H1 (cell line): ENCODE data around the gene MYOM3. TPM values are rescaled to one million over a fixed set of nuclear protein-coding genes. Genes with fewer than 3 reads are reported as not detected.

Experiments used
- CTCF ChIA-PET: fragments of 300-600 bp; sonication (Branson Sonifier 250); formaldehyde crosslinking; loops from one replicate; lab custom pipeline; 2021; ENCODE audit not compliant: partially characterized antibody; lab: Charles Lee
- POLR2A ChIA-PET: fragments of 300-600 bp; sonication (Branson Sonifier 250); formaldehyde crosslinking; loops from one replicate; lab custom pipeline; 2021; ENCODE audit warnings: inconsistent platforms; ENCODE audit not compliant: partially characterized antibody; lab: Charles Lee
- DNase-seq, 2 experiments: peaks; one replicate each; pipeline versions ENCODE4 v3.0.0 to v3.0.0-alpha.2; 2010 to 2022; ENCODE audit warnings: low spot score in 2 of 2, low read depth in 1 of 2, mixed read lengths in 1 of 2
- FAIRE-seq: peaks from 2 replicates; lab custom pipeline; 2011; peaks lifted over from hg19 to GRCh38; lab: Jason Lieb, UNC
- H2AFZ ChIP-seq: 2 replicates; pipeline ENCODE4 v1.8.1; 2012; ENCODE audit warnings: low read length, inconsistent platforms
- H2AK5ac ChIP-seq: 2 replicates; pipeline ENCODE4 v1.6.1; 2013; ENCODE audit warnings: low read depth, low read length
- H2BK120ac ChIP-seq: replicated peaks from 2 replicates; pipeline ENCODE3; 2013; ENCODE audit warnings: low read depth, low read length, inconsistent platforms
- H2BK12ac ChIP-seq: 2 replicates; pipeline ENCODE4 v1.6.1; 2013; ENCODE audit warnings: low read depth, low read length
- H2BK15ac ChIP-seq: 2 replicates; pipeline ENCODE4 v1.6.1; 2013; ENCODE audit warnings: low read length
- H2BK20ac ChIP-seq: 2 replicates; pipeline ENCODE4 v1.6.1; 2013; ENCODE audit warnings: low read length
- H2BK5ac ChIP-seq: 2 replicates; pipeline ENCODE4 v1.6.1; 2013; ENCODE audit warnings: low read depth, low read length
- H3K14ac ChIP-seq: 2 replicates; pipeline ENCODE4 v1.6.1; 2013; ENCODE audit warnings: inconsistent platforms; ENCODE audit not compliant: insufficient read length
- H3K18ac ChIP-seq: 2 replicates; pipeline ENCODE4 v1.6.1; 2013; ENCODE audit warnings: low read length; ENCODE audit errors: extremely low read depth
- H3K23ac ChIP-seq: 2 replicates; pipeline ENCODE4 v1.6.1; 2013; ENCODE audit warnings: inconsistent platforms; ENCODE audit not compliant: insufficient read length
- H3K23me2 ChIP-seq: 2 replicates; pipeline ENCODE4 v1.6.1; 2013; ENCODE audit warnings: low read depth, low read length
- H3K27ac ChIP-seq: 2 replicates; pipeline ENCODE4 v1.6.1; 2011; ENCODE audit warnings: low read depth, low read length, inconsistent platforms
- H3K27me3 ChIP-seq, 4 experiments: replicated peaks in 1 of 4; 1 replicate in 1 of 4; 2 replicates in 3 of 4; pipeline versions ENCODE4 v1.6.1 to v1.8.1; 2011 to 2013; ENCODE audit warnings: low read length in 3 of 4, mild to moderate bottlenecking in 3 of 4, inconsistent platforms in 2 of 4, mixed read lengths in 2 of 4, moderate library complexity in 1 of 4; ENCODE audit not compliant: control insufficient read depth in 3 of 4, insufficient read depth in 3 of 4; ENCODE audit errors: extremely low read depth in 1 of 4
- H3K36me3 ChIP-seq, 4 experiments: 2 replicates each; pipeline versions ENCODE4 v1.6.1 to v1.8.1; 2011 to 2013; ENCODE audit warnings: mild to moderate bottlenecking in 4 of 4, low read length in 3 of 4, moderate library complexity in 2 of 4, control low read depth in 1 of 4, inconsistent platforms in 1 of 4; ENCODE audit not compliant: insufficient read depth in 4 of 4, control insufficient read depth in 2 of 4
- H3K4ac ChIP-seq: replicated peaks from 2 replicates; pipeline ENCODE3; 2013; ENCODE audit warnings: low read length, low read depth, mixed read lengths, inconsistent platforms; ENCODE audit not compliant: insufficient read length
- H3K4me1 ChIP-seq, 4 experiments: replicated peaks in 1 of 4; 1 replicate in 1 of 4; 2 replicates in 3 of 4; pipeline versions ENCODE4 v1.6.1 to v1.8.1; 2011 to 2013; ENCODE audit warnings: low read length in 3 of 4, inconsistent platforms in 2 of 4, mixed read lengths in 1 of 4; ENCODE audit not compliant: insufficient read depth in 4 of 4, control insufficient read depth in 3 of 4
- H3K4me2 ChIP-seq, 2 experiments: 2 replicates each; pipeline versions ENCODE4 v1.6.1 to v1.8.1; 2011 to 2013; ENCODE audit warnings: low read depth in 2 of 2, low read length in 2 of 2, control low read depth in 1 of 2, inconsistent platforms in 1 of 2, mild to moderate bottlenecking in 1 of 2; ENCODE audit not compliant: insufficient read depth in 1 of 2
- H3K4me3 ChIP-seq, 4 experiments: fragments of 200-600, 300-600 bp in 1 of 4; sonication (generic), shearing (Covaris generic), sonication (Bioruptor Twin) in 1 of 4; 2 replicates each; pipeline versions ENCODE4 v1.5.1 to v1.8.1; 2011 to 2016; ENCODE audit warnings: low read length in 4 of 4, low read depth in 3 of 4, control low read depth in 2 of 4, inconsistent platforms in 2 of 4, mild to moderate bottlenecking in 2 of 4, mixed read lengths in 1 of 4, moderate library complexity in 1 of 4; ENCODE audit not compliant: insufficient read depth in 2 of 4; ENCODE audit errors: extremely low read depth in 1 of 4
- H3K56ac ChIP-seq: replicated peaks from 2 replicates; pipeline ENCODE3; 2013; ENCODE audit warnings: low read depth, mild to moderate bottlenecking, mixed read lengths, low read length, inconsistent platforms; ENCODE audit not compliant: insufficient read length
- H3K79me1 ChIP-seq: 2 replicates; pipeline ENCODE4 v1.6.1; 2013; ENCODE audit warnings: low read depth, low read length, control low read depth
- H3K79me2 ChIP-seq, 2 experiments: 2 replicates each; pipeline versions ENCODE4 v1.6.1 to v1.8.1; 2012 to 2013; ENCODE audit warnings: low read length in 2 of 2, mild to moderate bottlenecking in 2 of 2, inconsistent platforms in 1 of 2; ENCODE audit not compliant: insufficient read depth in 2 of 2, control insufficient read depth in 1 of 2
- H3K9ac ChIP-seq, 4 experiments: replicated peaks in 1 of 4; 1 replicate in 1 of 4; 2 replicates in 3 of 4; pipeline versions ENCODE4 v1.6.1 to v1.8.1; 2011 to 2013; ENCODE audit warnings: low read depth in 3 of 4, low read length in 3 of 4, control low read depth in 2 of 4, mild to moderate bottlenecking in 2 of 4, moderate library complexity in 2 of 4, inconsistent platforms in 1 of 4; ENCODE audit errors: extremely low read depth in 1 of 4
- H3K9me3 ChIP-seq, 2 experiments: 2 replicates each; pipeline versions ENCODE4 v1.6.1 to v1.8.1; 2012 to 2013; ENCODE audit warnings: mild to moderate bottlenecking in 2 of 2, moderate library complexity in 2 of 2, control low read depth in 1 of 2, inconsistent platforms in 1 of 2, low read depth in 1 of 2, low read length in 1 of 2, mixed read lengths in 1 of 2; ENCODE audit not compliant: insufficient read depth in 2 of 2
- H4K20me1 ChIP-seq, 2 experiments: replicated peaks in 1 of 2; 2 replicates each; pipeline versions ENCODE3 to v1.8.1; 2011 to 2013; ENCODE audit warnings: inconsistent platforms in 2 of 2, low read length in 2 of 2, mild to moderate bottlenecking in 1 of 2; ENCODE audit not compliant: insufficient read depth in 2 of 2, control insufficient read depth in 1 of 2
- H4K5ac ChIP-seq: 2 replicates; pipeline ENCODE4 v1.6.1; 2013; ENCODE audit warnings: low read length, low read depth, mixed read lengths, inconsistent platforms; ENCODE audit not compliant: insufficient read length
- H4K8ac ChIP-seq: 2 replicates; pipeline ENCODE4 v1.8.0; 2013; ENCODE audit warnings: mild to moderate bottlenecking, moderate library complexity, low read length, inconsistent platforms; ENCODE audit not compliant: insufficient read depth; ENCODE audit errors: extremely low read depth
- H4K91ac ChIP-seq: replicated peaks from 2 replicates; pipeline ENCODE3; 2013; ENCODE audit warnings: low read length, mixed read lengths, inconsistent platforms; ENCODE audit not compliant: insufficient read length
- GABPA ChIP-seq: IDR thresholded peaks from 2 replicates; pipeline ENCODE4 v1.6.1; 2011; ENCODE audit warnings: mild to moderate bottlenecking, low read length, moderate library complexity, borderline replicate concordance; ENCODE audit not compliant: insufficient read depth
- YY1 ChIP-seq: IDR thresholded peaks from 2 replicates; pipeline ENCODE4 v1.6.1; 2011; ENCODE audit warnings: low read depth, mild to moderate bottlenecking, low read length
- WGBS, 2 experiments: shearing (Covaris generic) in 1 of 2; methylation state at CpG; one replicate each; pipeline versions ENCODE4 v1.1.6 to v1.1.7; 2013 to 2015; ENCODE audit warnings: low lambda C conversion rate in 2 of 2, mixed read lengths in 2 of 2, inconsistent platforms in 1 of 2, low coverage in 1 of 2, missing lambda C conversion rate in 1 of 2; ENCODE audit not compliant: insufficient replicate concordance in 2 of 2, insufficient coverage in 1 of 2, insufficient read length in 1 of 2; ENCODE audit errors: extremely low coverage in 1 of 2, missing lambda C conversion rate in 1 of 2; 5-methylcytosine and 5-hydroxymethylcytosine counted together
- polyA plus RNA-seq, 7 experiments: library from polyadenylated mRNA; depleted of rRNA in 3 of 7; stranded (reverse) in 5 of 7; unstranded in 2 of 7; fragments of >200 nt in 5 of 7; fragments of 200-250 nt in 2 of 7; gene quantifications; 1 replicate in 5 of 7; 2 replicates in 1 of 7; 4 replicates in 1 of 7; pipeline versions ENCODE4 v1.2.1 to v1.2.3, GENCODE V29; 2011 to 2013; ENCODE audit warnings: missing spikeins in 2 of 7, mixed read lengths in 2 of 7
- total RNA-seq: library from RNA; stranded (reverse); fragmentation: NEBNext Ultra II Directional; extraction: Animal tissue kit (Norgen Biotek cat#: 25700); gene quantifications from 2 replicates; pipeline ENCODE4 v1.2.1, GENCODE V29; 2021

The MYOM3 gene
- total and polyA plus RNA-seq, 2 of the 8 experiments (the other 6 are each of a cell fraction or from before 2014, with no cell fraction given): 0.08 to 0.09 TPM

- no peak overlapping the region for H2BK12ac ChIP-seq
- peaks cover 0 to 4% (median 0%) of the 10 kb centered on the region in 4 experiments; a peak in 3 of 7 replicates for H3K4me1 ChIP-seq
- H3K4me3 ChIP-seq: no peak overlapping the region
- FAIRE-seq: no peak
- WGBS, 2 experiments: 90% methylated on average over 14 of the region's 15 CpGs; no CpG with 5 or more reads in 1 of the 2 experiments
- H2AFZ ChIP-seq: no peak overlapping the region
- no peaks in the 10 kb centered on the region for H3K79me2 ChIP-seq
- ChIA-PET POLR2A (interaction anchor here (0.9 to 4.9 kb wide), 3 partner anchors 14 to 17 kb away, joined by 3 to 24 read pairs (median 3); no protein-coding TSS in a partner anchor), CTCF (interaction anchor here (0.6 to 1.4 kb wide), 8 partner anchors 13 to 254 kb away, joined by 3 to 8 read pairs (median 3); no protein-coding TSS in a partner anchor)
- H3K79me1 ChIP-seq: no peaks in the 10 kb centered on the region
- no peaks in the 10 kb centered on the region; the same call in 1 of the 2 replicates for H3K23me2 ChIP-seq
- H3K4me2 ChIP-seq: no peak overlapping the region
- no peaks in the 10 kb centered on the region for H4K20me1 ChIP-seq
- H3K14ac ChIP-seq: no peak overlapping the region
- no peaks in the 10 kb centered on the region for H3K36me3 ChIP-seq
- H2BK20ac ChIP-seq: no peak overlapping the region
- H3K23ac ChIP-seq: no peak overlapping the region
- no peak overlapping the region for H2BK5ac ChIP-seq
- no peak overlapping the region for H3K9ac ChIP-seq
- H3K56ac ChIP-seq: no peak overlapping the region
- no peak overlapping the region for H4K5ac ChIP-seq
- H3K27ac ChIP-seq: no peak overlapping the region
- no peak overlapping the region for H4K91ac ChIP-seq
- H2AK5ac ChIP-seq: no peak overlapping the region
- H2BK15ac ChIP-seq: no peak overlapping the region
- no peak overlapping the region for H2BK120ac ChIP-seq
- TF ChIP-seq GABPA: no peak
- TF ChIP-seq YY1: no peak
- TF ChIP-seq, all 59 proteins: peak for 0
- Histone ChIP-seq H3K4ac (no peak overlapping the region), H3K18ac (no peak overlapping the region), H3K9me3 (no peaks in the 10 kb centered on the region), H4K8ac (peak overlapping the region; percentile 45; the same call in 1 of the 2 replicates), H3K27me3 (no peaks in the 10 kb centered on the region; a peak in 1 of 7 replicates)
- DNase-seq: no peak
These were observed 25.1 kb upstream of the MYOM3 start for GRCh38 chr1:24136956-24137539.
